HG03571 (cell line): Measurements from ENCODE around the gene TMEM271.

Experiments used
- ATAC-seq: cut with Tn5 transposase; IDR thresholded peaks from one replicate; pipeline ENCODE4 v1.9.1; 2021; ENCODE audit not compliant: unreplicated experiment

TMEM271 gene

DNA sequence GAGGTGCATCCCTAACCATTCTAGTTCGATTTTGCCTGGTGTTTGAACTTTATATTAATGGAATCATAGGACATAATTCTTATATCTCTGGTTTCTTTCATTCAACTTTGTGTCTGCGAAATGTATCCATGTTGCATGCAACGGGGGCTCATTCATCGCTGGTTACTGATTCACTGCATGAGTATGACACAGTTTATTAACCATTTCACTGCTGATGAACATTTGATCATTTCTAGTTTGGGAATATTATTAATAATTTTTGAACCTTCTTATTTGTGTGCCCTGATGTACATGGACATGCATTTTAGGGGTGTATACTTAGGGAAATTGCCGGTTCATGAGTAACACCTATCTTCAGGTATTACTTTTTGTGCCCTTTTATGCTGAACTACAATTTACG, 5.1 kb upstream of the TMEM271 start:
- ATAC-seq: no peak

DNA sequence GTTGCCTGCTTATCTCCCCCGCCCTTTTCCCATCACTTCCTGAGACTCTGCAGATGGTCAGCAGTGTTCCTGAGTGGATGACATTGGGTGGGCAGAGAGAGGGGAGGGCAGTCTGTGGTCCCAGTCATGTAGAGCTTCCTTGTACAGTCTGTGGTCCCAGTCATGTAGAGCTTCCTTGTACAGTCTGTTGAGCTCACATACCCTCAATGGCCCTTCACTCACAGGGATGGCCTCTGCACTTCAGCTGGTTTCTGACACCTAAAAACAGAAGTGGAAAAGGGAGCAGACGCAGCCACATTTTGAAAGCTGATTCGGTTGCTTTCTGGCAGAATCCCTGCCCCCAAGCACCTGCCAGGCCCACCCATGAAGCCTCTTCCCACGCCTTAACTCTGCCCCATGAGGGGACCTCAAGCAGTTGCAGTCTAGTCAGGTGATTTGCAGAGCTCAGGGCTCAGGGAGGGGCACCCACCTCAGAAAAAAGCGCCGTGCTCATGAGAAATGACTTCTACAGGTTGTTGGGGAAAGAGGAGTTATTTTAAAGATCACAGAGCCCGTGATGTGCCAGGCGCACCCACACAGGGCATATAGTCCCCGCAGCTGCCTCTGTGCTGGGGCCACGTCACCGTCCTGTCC, 3.6 kb upstream of the TMEM271 start:
- ATAC-seq: no peak

DNA sequence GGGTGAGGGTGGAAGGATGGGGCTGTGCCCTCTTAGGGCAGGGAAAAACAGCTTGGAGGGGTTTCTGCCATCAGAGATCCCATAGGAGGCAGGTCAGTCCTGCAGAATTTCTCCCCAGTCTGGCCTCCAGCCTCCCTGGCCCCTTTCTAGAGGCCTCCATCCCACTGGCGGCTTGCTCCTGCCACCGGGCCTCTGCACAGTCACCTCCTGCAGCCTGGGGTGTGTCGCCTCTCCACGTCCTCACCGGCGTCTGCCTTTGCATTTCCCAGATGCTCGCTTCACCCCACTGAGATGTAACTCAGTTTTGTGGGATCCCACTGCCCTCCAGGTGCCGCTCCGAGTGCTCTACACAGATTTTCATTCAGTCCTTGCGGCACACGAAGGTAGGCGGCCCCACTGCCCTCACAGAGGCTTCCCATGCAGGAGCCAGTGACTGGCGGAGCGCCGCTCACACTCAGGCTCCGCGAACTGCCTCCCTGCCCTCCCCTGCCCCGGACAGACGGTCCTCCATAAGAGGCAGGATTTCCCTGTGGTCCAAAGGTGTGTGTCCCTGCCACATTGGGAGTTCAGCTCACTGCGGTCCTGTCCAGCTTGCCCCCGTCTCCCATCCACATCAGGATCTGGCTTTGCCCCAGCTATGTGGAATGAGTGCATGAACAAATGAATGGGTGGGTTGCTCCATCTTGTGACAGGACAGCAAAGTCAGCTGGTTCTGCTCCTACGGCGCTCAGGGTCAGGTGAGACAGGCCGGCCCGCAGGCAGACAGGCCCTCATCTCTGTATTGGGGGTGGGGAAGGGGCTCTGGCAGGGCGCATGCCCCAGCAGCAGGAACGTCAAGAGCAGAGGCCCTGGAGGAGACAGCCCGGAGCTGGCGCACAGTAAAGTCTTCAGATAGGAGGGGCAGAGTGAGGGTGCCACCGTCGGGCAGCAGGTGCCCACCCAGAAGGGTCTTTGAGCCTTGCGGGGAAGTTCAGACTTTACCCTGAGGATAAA, 2.7 kb upstream of the TMEM271 start:
- ATAC-seq: no peak

DNA sequence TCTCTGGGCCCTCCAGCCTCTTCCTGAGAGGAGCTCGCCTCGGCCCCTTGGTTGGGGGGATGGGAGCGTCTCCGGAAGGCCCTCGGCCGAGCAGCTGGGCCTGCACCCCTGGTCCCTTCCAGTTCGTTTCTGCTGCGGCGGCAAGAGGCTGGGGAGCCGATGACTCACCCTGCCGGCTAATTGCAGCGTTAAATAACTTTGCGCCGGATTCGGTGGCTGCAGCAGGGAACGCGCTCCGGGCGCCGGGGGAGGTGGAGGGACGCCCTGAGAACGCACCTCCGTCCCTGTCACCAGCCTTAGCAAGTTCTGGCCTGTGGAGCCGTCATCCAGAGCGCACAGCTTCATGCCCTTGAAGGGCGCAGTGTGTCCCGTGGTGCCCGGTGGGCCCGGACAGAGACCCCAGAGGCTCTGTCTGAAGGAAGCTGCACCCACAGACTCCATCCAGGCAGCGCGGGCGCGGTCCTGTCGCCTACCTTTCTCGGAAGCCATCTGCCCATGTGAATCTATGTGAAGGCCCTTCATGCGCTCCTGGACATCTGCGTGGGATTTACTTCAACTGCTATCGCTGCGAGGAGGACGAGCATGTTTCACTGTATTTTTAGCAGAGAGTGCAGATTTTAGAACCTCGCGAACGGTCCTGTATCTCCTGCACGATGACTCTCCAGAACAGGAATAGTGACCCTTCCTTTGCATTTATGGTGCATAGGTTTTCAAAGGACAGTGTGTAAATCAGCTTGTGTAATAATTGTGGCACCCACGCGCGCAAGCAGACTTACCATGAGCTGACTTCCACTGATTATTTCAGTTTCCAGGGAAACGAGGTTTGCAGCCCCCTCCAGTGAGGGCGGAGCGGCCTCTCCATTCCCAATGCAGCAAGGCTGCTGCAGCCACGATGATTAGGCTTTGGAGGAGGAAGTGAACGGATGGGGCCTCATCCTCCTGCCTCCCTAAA, 1.7 kb upstream of the TMEM271 start:
- no peak for ATAC-seq

DNA sequence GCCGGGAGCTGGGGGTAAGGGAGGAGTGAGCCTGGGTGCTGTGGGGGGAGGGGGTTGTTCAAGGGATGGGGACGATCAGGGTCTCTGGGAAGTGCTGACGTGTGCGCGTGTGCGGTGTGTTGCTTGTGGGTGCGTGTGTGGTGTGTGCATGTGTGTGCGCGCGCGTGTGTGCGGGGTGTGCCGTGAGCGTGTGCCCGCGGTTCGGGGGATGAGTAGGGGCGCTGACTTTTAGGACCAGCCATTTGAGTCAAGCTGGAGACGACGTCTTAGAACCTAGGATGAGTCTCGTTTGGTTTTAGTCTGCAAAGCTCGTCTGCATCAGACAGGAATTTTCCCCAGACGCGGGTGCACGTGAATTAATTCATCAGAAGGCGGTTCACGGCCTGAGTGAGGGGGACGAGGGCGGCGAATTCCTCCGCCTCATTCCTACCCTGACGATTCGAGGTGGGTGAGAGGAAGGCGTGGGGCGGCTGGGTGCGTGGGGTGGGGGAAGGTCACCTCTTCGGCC, 950 bp upstream of the TMEM271 start:
- no peak for ATAC-seq

DNA sequence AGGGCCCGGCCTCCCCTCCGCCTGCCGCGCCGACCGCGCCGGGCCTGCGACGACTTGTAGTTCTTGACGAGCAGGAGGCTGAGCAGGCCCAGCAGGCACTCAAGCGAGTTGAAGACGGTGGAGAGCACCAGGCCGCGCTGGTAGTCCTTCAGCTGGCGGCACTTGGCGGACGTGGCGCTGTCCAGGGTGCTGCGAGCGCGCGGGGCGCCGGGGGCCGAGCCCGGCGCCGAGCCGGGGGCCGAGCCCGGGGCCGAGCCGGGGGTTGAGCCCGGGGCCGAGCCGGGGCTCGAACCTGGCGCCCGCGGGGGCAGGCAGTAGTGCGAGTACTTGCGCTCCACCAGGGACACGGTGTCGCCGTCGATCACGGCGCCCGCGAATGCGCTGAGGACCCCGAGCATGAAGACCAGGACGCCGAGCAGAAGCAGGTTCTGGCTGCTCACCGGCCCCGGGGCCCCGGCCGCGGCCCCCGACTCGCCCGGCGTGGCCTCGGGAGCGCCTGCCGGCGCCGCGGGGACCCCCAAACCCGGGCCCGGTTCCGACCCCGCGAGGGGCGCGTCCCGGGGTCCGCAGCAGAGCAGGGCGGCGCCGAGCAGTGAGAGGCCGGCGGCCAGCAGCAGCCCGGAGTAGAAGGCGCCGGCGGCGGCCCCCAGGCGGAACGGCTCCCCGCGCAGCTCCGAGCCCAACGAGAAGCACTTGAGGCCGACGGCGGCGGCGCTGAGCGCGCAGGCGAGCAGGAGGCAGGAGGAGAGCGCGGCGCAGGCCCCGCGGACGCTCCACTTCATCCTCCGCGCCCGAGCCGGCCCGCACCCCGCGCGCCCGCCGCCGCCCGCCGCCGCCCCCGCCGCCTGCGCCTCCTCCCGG, 584 bp downstream of the TMEM271 start:
- ATAC-seq: no peak

DNA sequence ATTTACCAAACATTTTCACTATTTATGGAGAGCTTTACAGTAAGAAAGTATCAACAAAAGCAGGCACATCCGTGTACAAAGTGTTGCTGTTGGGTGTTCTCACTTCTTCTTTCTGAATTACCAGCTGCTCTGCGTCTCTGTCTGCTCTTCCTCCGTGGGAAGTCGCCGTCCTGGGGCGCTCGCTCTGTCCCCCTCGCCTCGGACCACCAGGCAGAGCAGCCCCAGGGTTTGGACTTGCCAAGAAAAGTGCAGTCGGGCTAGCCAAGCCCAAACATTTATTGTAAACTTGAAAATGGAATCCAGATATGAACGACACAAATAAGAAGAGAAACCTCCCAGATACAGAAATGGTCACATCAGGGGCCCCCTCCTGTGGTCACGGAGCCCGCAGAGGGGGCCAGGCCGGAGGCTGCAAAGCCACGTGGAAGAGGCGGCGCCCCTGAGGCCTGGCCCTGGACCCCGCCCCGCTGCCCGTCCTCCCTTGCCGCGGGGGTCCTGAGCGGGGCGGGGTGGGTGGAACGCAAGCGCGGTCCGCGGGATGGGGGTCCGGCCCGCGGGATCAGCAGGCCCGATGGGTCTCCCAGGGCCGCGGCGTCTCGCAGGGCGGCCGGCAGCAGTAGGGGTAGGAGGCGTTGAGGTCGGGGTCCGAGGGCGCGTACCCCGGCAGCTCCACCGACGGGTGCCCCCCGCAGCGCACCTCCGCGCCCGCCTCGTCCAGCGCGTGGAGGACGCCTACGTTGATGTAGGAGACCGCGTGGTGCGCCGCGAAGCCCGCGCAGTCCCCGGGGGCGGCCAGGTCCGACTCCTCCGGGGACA, 1.5 kb downstream of the TMEM271 start:
- no peak for ATAC-seq

DNA sequence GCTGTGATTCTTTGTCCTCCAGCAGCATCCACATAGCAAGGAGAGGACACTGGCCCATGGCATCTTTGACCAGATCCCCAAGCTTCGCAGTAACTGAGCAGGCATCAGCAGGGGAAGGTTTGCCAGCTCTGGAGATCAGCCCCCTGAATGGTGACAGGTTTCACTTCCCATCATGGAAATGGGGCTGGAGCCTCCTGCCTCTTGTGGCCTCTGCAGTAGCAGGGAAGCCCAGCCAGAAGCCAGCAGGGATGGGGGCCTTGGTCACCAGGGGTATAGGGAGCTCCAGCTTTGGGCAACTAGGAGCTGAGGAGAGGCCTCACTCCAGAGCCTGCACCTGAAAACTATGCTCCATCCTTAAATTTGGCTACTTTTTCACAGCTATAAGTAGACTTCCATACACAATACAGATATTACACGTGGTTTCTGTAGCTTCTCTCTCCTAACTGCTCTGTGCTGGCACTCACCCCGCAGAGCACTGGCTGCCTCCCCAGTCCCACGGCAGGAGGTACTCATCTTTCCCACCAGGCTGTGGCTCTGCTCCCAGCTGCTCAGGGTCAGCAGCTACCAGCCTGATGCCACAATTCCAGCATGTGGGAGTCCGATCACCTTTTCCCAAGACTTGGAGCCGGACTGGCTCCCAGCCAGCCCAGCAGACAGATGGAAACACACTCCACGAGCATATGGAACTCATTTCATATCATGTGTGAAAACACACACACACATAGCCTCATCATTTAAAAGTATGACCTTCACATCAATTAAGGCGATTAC, 2.8 kb downstream of the TMEM271 start:
- ATAC-seq: no peak

DNA sequence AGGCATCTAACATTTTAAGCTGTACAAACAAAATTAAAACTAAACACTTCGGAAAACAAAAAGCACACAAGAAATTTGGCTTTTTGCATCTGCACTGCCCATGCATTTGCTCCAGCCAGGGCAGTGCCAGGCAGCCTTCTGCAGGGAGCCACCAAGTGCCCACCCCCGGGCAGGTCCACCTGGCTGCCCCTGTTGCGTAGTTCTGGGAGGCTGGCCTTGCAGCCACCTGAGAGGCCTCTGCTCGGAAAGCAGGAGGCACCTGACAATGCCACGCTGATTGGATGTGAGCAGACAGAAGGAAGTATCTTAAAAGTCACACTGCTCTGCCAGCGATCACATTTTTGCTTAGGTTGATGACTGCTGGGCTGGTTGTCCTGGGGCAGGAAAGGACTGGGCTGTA, 3.5 kb downstream of the TMEM271 start:
- ATAC-seq: no peak

DNA sequence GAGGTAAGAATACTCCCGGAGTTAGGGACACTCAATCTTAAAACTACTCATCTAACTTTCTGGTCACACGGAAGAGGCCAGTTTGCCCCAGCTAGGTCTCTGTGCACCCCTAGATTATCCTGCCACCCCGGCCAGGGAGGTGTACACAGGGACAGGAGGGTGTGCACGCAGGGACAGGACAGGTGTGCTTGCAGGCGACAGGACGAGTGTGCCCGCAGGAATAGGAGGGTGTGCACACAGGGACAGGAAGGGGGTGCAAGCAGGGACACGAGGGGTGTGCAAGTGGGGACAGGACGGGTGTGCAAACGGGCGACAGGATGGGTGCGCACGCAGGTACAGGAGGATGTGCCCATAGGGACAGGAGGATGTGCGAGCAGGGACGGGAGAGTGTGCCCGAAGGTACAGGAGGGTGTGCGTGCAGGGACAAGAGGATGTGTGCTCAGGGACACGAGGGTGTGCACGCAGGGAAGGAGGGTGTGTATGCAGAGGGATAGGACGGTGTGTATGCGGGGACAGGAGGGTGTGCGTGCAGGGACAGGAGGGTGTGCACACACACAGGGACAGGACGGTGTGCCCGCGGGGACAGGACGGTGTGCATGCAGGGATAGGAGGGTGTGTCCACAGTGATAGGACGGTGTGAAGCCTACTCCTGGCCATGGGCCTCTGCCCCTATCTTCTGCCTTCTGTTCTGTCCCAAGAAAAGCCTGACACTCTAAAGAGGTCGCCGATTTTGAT, 4.1 kb downstream of the TMEM271 start:
- no peak for ATAC-seq

DNA sequence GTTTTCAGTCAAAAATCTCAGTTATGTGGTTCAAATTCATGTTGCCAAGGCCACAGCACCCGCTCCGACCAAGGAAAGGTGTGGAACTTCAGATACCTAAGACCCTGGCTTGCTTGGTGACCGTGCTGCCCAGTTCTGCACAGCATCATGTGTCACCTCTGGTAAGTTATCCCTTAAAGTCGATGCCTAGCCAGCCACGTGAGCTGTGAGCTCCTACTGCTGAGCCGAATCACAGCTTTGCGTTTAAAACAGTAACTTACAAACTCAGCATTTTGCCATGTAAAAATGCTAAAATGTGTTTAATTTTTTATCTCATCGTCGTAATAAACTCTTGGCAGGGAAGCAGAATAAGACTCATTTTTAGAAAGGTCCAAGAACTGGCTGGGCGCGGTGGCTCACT, 5.3 kb downstream of the TMEM271 start:
- ATAC-seq: no peak

DNA sequence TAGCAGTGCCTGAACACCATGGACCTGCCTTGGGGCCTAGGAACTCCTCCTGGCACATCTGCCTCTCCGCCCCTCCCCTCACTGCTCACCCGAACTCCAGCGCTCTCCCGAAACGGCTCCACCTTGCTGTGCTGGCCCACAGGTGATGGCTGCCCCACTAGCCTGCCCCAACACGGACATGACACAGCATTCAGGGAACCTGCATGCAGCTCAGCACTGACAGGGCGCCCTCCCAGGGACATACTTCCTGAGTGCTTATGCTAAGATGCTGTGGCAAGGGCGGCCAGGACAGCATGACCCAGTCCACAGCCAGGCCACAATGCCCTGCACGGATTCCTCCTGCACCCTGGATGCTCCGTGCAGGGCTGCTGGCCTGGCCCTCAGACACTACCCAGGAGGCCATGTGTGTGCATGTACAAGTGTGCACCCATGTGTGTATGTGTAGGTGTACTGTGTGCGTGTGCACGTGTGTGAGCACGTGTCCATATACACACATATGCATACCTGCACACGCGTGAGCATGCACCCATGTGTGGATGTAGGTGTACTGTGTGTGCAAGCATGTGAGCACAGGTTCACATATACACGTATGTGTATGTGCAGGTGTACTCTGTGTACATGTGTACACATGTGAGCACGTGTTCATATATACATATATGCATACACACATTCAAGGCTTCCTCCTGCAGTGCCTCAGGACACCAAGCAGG, 6.0 kb downstream of the TMEM271 start:
- no peak for ATAC-seq

DNA sequence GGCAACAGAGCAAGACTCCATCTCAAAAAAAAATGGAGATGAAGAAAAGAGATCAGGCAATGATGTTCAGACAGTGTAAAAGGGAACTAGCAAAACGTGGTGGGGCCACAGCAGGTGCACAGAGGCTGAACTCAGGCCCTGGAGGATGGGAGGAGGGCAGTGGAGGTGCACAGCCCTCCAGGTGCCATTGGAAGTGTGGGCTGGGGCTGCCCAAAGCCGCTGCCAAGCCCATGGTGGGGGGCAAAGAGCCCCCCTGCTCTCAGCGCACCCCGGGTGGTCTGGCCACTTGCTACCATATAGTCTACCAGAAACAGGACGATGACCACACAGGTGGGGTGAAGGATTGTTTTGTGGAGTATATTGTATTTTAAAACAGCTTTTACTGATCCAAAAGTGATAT, 7.1 kb downstream of the TMEM271 start:
- no peak for ATAC-seq

DNA sequence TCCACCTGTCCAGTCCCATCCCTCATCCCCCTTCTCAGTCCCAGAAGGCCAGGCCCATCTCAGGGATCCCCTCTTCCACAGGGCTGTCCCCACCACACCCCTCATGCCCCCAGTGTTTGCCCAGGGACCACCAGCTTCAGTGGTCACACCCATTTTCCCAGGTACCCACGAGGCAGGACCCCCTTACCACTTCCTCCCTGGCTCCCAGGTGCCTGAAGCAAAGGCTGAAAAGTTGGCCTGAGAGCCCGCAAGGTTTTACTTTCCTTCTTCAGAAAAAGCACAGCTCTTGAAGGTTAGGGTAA, 7.8 kb downstream of the TMEM271 start:
- ATAC-seq: no peak

DNA sequence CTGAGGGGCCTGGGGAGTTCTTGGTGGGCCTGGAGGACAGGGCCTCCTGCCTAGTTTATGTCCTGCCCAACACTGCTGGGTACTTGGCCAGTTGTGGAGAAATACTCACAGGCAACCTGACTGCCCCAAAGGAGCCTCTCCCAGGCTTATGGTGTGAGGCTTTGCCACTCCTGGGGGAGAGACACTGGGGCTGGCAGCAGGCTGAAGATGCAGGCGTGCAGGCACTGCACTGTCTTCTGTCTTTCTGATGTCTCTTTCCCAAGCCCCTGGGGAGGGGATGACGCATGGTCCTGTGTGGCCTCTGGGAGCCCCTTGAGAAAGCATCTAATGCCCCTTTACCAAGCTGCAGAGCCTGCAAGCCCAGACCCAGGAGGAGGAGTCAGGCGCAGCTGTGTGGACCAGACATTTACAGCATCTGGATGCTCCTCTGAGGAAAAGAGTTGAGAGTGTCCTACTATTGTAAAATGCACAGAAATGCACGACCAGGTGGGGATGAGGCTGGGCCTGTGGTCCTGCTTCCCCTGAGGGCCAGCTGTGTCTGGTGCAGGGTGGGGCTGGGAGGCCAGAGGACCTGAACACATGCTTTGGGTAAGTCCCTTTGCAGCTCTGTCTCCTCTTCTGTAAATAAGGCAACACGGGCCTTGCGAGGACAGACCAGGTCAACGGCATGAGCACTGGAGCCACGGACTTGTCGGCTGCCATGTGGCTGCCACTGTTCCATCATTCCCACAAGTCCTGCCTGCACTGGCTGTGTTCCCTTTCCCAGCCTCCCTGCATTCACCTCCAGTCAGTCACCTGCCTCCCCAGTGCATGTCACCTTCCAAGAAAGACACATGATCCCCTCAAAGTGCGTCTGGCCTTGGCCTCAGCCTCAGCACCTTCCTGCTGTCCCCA, 8.4 kb downstream of the TMEM271 start:
- no peak for ATAC-seq

DNA sequence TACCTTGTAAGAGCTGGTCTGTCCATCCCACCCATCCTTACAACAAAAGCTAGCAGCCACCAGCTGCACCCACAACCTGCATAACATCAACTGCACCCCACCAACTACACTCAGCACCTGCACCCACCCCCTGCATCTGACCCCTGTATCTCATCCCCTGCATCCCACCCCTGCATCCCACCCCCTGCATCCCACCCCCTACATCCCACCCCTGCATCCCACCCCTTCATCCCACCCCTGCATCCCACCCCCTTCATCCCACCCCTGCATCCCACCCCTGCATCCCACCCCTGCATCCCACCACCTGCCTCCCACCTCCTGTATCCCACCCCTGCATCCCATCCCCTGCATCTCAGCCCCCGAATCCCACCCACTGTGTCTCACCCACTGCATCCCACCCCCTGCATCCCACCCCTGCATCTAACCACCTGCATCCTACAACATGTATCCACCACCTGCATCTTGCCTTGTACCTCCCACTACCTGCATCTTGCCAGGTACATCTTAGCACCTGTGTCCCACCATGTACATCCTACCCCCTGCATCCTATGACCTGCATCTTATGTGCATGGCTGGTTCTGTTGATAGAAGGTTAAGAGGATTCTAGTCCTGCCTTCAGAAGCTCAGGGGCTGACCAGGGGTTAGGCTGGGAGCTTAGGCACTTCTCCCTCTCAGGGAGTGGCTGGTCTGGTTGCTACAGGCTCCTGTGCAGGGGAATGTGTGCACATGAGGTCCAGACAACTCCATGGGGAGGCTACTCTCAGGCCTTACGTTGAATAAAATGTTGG, 9.4 kb downstream of the TMEM271 start:
- ATAC-seq: no peak
